D721Med (cell line): ENCODE results near the gene ZCWPW2.

ENCODE experiments used
- DNase-seq: peaks from one replicate; pipeline ENCODE4 v3.0.0; 2011; ENCODE audit warnings: low spot score; ENCODE audit not compliant: insufficient read length
- FAIRE-seq: peaks from 2 replicates; lab custom pipeline; 2011; peaks lifted over from hg19 to GRCh38; lab: Jason Lieb, UNC
- CTCF ChIP-seq: IDR thresholded peaks from 2 replicates; pipeline ENCODE4 v1.5.1; 2012; ENCODE audit warnings: mild to moderate bottlenecking, control low read depth; ENCODE audit not compliant: insufficient read depth; ENCODE audit errors: missing control alignments

ZCWPW2 gene

GRCh38 chr3:28462866-28463265, 114.3 kb downstream of the ZCWPW2 start:
- no peak for FAIRE-seq
- TF ChIP-seq CTCF, result no peak
- no peak for DNase-seq

GRCh38 chr3:28467414-28467813, 118.9 kb downstream of the ZCWPW2 start:
- TF ChIP-seq CTCF, result no peak
- no peak for DNase-seq
- FAIRE-seq, result no peak

- DNase-seq (peak; percentile 13), FAIRE-seq (peak; percentile 35)
- peak; percentile 72 for TF ChIP-seq CTCF
Measured at GRCh38 chr3:28476194-28476593, 127.7 kb downstream of the ZCWPW2 start.

GRCh38 chr3:28476764-28477163, 128.2 kb downstream of the ZCWPW2 start:
- FAIRE-seq (no peak), DNase-seq (no peak)
- no peak for TF ChIP-seq CTCF

- DNase-seq, result no peak
- no peak for FAIRE-seq
- no peak for TF ChIP-seq CTCF
Measured at GRCh38 chr3:28485164-28485563, 136.6 kb downstream of the ZCWPW2 start.

GRCh38 chr3:28495301-28495700, 146.8 kb downstream of the ZCWPW2 start:
- DNase-seq (no peak), FAIRE-seq (no peak)
- no peak for TF ChIP-seq CTCF

GRCh38 chr3:28502397-28502937, 153.9 kb downstream of the ZCWPW2 start:
- FAIRE-seq, result no peak
- DNase-seq, result no peak
- no peak for TF ChIP-seq CTCF
